Fibroblast of lung (primary cell): ENCODE measurements around the gene LRRTM3.

ENCODE experiments used
- EZH2 ChIP-seq: IDR thresholded peaks from 2 replicates; pipeline ENCODE4 v1.5.1; 2012; ENCODE audit warnings: low read length, control low read depth, mild to moderate bottlenecking; ENCODE audit errors: missing control alignments
- TF ChIP-seq, protein P1 (sequence below), 2 donors: IDR thresholded peaks in 1 of 2; conservative IDR thresholded peaks in 1 of 2; 1 replicate in 1 of 2; 2 replicates in 1 of 2; pipeline ENCODE4 v1.5.1; 2011 to 2012; ENCODE audit warnings: low read length in 2 of 2, control low read depth in 1 of 2, inconsistent platforms in 1 of 2, low read depth in 1 of 2, mild to moderate bottlenecking in 1 of 2

DNA sequence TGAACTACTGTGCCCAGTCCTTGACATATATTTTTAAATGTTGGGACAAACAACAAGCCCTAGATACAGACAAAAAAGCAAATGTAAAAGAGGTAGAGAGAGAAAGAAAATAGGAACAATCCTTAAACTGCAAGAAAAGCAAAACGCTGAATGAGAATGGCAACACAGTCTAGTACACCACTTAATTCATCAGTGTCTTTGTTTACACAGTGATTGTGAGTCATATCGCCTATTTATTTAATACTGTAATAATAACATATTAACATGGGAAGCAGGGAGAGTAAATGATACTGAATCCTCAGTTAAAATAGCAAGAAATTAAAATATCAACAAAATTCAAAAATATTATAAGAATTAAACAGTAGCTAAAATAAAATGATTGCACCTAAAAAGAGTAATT is 9.8 kb upstream of the LRRTM3 start:
- TF ChIP-seq, protein P1, sequence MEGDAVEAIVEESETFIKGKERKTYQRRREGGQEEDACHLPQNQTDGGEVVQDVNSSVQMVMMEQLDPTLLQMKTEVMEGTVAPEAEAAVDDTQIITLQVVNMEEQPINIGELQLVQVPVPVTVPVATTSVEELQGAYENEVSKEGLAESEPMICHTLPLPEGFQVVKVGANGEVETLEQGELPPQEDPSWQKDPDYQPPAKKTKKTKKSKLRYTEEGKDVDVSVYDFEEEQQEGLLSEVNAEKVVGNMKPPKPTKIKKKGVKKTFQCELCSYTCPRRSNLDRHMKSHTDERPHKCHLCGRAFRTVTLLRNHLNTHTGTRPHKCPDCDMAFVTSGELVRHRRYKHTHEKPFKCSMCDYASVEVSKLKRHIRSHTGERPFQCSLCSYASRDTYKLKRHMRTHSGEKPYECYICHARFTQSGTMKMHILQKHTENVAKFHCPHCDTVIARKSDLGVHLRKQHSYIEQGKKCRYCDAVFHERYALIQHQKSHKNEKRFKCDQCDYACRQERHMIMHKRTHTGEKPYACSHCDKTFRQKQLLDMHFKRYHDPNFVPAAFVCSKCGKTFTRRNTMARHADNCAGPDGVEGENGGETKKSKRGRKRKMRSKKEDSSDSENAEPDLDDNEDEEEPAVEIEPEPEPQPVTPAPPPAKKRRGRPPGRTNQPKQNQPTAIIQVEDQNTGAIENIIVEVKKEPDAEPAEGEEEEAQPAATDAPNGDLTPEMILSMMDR (conservative IDR thresholded peaks at IDR 0.05 in 1 of 2, IDR thresholded peaks at IDR 0.05 in 1 of 2; ENCODE audit: low read depth in 1 of 2, low read length in 2 of 2) = no peak
- TF ChIP-seq EZH2 = no peak
